ENCODE measurements around the gene OR8B3. TPM values are rescaled to one million over a fixed set of nuclear protein-coding genes. Genes with fewer than 3 reads are reported as not detected.
"Not testable (repeated sequence)": the region's sequence is repeated elsewhere in the genome, so short reads cannot be mapped to it uniquely, and the experiment has no call there.

The OR8B3 gene, protein sequence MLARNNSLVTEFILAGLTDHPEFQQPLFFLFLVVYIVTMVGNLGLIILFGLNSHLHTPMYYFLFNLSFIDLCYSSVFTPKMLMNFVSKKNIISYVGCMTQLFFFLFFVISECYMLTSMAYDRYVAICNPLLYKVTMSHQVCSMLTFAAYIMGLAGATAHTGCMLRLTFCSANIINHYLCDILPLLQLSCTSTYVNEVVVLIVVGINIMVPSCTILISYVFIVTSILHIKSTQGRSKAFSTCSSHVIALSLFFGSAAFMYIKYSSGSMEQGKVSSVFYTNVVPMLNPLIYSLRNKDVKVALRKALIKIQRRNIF
- total RNA-seq, result not detected

DNA sequence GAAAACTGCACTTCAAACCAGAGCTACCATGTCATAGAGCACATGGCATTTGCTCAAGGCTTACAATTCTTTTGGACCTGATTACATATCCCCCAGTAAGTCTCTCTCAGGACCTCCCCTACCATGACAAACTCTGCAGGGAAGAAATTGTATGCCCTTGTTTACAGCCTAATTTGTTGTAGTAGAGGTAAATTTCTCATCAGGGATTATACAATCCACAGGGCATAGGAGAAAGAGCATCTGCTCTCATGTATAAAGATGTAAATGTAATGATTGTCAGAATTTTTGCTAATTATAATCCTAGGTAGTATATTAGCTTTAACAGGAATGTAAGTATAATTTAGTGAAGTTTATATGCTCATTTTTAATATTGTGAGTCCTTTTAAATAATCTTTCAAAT lies at the start of gene OR8B3:
Gene OR8B3, minus strand, starts transcription at position 101 of the 400 bp plus-strand sequence. CDS start 1,673 bp downstream, outside the sequence.
- no peak for DNase-seq (ENCODE audit: low spot score in 2 of 2)
- FAIRE-seq, result no peak

DNA sequence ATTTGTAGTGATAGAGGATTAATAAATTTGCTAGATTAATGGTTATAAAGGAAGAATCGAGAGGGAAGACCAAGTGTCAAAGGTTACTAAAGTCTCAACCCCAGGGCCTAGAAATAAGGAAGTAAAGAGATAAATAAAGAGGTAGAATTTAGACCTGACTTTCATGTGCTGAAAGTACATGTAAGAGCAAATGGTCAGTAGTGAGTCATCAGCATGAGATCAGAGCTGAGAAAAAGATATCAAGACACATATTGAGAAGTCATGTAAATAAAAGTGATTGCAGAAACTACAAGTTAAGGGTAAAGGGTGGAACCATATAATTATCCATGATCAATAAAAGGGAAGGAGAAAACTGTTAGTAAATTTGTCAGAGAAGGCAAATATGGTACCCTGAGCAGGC lies 48.1 kb upstream of the OR8B3 start:
- FAIRE-seq, result no peak
- no peak for DNase-seq (ENCODE audit: low spot score in 2 of 2)

DNA sequence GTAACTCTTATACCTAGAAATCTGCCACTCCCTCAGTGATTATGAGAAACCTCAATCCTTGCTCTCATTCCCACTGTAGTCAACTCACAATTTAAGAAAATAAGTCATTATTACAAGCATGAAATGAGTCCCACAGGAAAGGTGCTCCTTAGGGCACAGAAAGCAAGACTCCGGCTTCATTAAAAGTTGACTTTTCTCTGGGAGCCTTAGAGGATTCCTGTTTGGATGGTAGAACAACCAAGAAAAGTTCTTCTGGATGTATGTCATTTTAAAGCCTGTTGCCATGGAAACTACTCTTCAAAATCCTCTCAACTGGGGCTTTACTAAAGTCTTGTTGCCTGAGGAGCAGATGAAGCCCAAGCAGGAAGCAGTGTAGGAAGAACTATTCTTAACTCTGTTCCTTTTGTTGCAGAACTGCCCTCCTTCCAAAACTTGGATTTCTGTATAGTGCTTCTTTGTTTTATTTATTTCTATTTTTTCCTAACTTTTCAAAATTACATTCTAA lies 46.9 kb upstream of the OR8B3 start, which contains the start of gene OR8B8:
Gene OR8B8, minus strand, starts transcription at position 51 of the 505 bp plus-strand sequence. CDS start 4,611 bp downstream, outside the sequence.
- no peak for FAIRE-seq
- DNase-seq (ENCODE audit: low spot score in 2 of 2), result no peak

DNA sequence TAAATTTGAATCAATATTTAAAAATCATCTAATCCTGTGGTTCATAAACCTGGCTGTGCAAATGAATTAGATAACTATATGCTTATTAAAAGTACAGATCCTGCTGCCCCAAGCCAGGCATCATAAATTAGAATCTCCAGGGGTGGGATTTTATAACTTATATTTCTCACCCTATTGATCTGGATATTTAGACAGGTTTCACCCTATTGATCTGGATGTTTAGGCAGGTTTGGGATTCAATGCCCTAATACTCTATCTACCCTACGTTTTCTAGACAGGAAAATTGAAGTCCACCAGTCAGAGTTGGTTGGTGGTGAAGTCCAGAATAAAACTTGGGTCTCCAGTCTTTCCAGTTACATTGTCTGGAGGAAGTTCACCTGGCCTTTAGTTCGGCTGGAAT lies 44.0 kb upstream of the OR8B3 start:
- FAIRE-seq (no peak), DNase-seq (ENCODE audit: low spot score in 2 of 2) (no peak)

DNA sequence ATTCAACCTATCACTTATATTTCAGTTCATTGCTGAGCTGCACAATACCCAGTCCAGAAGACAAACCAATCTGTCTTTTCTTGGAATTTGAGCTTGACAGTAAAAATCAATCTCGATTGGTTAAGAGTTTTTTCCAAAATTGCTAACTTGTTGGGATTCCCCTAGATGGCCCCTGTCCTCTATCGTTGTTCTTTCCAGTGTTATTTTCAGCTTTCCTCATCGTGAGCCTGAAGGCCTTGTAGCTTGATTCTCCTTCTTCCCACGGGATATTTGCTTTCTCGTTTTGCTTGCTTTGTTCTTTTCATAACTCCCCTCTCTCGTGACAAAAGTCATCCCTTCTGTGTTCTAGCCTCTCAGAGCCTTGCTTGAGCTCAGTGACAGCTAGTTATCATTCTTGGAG lies 43.6 kb upstream of the OR8B3 start:
- DNase-seq (ENCODE audit: low spot score in 2 of 2), result no peak
- no peak for FAIRE-seq

DNA sequence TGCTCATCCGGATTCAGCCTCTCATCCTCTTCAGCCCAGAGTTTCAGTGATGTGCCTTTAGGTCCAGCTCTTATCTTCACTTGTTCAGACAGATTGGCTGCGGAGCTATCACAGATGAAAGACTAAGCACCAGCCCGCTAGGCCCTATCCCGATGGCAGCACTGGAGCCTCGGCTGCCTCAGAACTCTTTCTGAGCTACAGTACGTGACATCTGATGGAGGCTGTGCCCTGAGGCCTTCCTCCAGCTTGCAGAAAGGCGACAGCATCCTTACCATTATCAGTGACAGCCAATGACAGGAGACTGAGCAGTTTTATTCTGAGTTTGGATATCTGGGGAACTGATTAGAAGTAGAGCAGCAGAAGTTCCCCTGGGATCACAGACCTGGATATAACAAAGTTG lies 42.7 kb upstream of the OR8B3 start:
- FAIRE-seq, result no peak

DNA sequence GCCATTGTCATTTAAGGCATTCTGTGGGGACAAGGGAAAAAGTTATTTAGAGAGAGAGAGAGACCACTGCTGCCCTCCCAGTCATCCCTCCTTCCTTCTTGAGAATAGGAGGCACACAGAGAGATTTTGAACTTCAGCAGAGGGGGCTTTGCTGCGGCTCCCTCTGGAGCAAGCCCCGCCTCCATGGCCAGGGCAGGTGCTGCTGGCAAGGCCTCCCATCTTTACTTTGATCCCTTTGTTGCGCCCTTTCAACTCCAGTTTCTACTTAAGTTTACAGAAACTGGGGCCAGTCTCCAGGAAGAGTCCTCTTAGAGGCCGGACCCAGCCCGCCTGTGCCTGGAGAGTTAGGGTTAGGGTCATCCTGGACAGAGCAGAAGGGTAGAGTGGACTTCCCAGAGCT lies 42.3 kb upstream of the OR8B3 start:
- no peak for FAIRE-seq
- DNase-seq (ENCODE audit: low spot score in 2 of 2), result no peak

More for the DNA sequence above, 42.7 kb upstream of the OR8B3 start:
- DNase-seq (ENCODE audit: low spot score in 2 of 2), result no peak

DNA sequence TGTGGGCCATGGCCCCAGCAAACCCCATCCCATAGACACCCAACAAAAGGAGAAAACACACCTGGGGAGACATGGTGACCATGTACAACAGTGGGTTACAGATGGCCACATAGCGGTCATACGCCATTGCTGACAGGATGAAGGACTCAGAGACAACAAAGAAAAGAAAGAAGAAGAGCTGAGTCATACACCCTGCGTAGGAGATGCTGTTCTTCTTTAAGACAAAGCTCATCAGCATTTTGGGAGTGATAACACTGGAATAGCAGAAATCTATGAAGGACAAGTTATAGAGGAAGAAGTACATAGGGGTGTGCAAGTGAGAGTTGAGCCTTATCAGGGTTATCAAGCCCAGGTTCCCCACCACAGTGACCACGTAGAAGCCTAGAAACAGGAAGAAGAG lies 41.8 kb upstream of the OR8B3 start:
- no peak for DNase-seq (ENCODE audit: low spot score in 2 of 2)
- FAIRE-seq, result no peak

DNA sequence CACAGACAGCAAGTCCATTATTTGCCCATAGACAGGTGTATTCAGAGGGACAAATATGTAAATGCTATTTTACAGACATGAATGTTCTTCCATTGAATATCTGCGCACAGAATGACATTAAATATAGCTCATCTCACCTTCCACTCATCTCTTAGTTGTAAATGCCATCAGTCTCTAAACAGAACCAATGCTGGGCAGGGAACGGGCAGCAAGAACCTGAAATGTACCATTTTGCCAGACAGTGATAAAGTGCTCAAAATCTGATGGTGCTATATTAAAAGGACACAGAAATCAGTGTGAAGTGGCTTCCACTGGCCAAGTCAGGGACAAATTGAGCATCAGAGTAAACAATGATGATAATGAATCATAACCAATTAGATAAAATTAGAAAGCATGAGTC lies 35.9 kb upstream of the OR8B3 start:
- DNase-seq (ENCODE audit: low spot score in 2 of 2), result no peak
- FAIRE-seq, result no peak

DNA sequence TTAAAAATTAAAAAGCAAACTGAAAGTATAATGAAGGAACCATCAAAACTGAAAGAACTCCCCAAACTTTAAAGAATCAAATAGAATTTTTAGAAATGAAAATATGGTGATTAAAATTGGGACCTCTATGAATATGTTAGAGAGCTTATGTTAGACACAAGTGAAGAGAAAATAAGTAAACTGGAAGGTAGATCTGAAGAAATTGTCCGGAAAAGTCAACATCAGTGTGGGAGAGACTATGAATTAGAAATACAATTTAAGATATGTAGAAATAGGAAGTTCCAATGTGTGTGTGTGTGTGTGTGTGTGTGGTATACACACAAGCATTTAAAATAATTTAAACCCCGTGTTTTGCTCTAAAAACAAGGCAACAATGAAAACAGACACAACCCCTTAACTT lies 30.8 kb upstream of the OR8B3 start:
- DNase-seq (ENCODE audit: low spot score in 2 of 2) (no peak), FAIRE-seq (no peak)

DNA sequence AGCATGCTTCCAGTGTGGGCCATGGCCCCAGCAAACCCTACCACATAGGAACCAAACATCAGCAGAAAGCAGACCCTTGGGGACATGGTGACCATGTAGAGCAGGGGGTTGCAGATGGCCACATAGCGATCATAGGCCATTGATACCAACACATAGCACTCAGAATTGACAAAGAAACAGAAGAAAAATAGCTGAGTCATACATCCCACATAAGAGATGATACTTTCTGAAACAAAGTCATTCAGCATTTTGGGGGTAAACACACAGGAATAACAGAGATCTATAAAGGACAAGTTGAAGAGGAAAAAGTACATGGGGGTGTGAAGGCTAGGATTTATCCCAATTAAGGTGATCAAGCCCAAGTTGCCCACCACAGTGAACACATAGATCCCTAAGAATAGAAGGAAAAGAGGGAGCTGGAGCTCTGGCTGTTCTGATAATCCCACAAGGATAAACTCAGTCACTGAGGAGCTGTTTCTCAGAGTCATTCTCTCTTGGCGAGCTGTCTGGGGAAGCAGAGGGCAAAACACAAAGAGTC lies 25.6 kb upstream of the OR8B3 start, which contains the start of gene OR8B4:
Gene OR8B4, minus strand, starts transcription at position 488 of the 538 bp plus-strand sequence. Its CDS starts 0 bp downstream, at position 488.
- DNase-seq (ENCODE audit: low spot score in 2 of 2) (no peak), FAIRE-seq (no peak)

DNA sequence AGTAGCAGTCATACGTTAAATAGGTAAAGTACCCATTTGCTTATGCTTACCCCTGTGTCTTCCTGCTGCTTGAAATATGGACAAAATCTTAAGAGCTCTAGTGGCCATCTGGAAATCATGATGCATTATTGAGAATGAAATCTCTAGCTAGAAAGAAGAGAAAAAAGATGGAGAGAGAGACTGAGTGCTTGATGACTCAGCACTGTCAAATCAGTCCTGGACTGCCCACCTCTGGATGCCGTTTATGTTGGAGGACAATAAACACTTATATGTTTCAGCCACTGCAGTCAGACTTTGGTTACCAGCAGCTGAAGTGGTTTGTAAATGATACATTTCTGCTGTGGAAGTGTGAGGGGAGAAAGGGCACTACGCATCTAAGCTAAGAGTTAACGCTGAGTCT lies 22.2 kb upstream of the OR8B3 start:
- DNase-seq (ENCODE audit: low spot score in 2 of 2) (no peak), FAIRE-seq (no peak)

DNA sequence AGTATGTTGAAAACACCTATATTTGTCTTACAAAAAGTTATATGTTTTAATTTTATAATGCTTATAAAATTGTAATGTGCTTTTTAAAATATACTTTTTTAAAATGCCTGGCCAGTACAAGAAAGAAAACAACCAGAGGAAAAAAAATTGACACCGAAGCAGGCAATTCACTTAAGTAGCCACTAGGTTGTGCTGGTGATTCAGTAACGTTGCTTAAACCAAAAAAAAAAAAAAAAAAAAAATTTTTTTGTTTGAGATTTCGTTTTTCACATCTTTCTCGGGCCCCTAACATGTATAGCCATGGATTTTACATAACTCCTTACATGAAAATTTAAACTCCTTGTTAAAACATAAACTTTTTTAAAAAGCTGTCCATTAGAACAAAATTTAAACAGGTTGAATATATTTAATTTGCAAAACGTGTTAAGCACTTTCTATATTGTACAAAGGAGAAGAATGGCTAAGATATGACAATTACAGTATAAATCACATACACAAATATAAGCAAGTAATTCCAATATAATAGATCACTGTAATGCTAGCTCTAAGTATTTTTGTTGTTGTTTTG lies 16.6 kb upstream of the OR8B3 start:
- peak; percentile 60 for FAIRE-seq
- DNase-seq (ENCODE audit: low spot score in 2 of 2), result no peak

DNA sequence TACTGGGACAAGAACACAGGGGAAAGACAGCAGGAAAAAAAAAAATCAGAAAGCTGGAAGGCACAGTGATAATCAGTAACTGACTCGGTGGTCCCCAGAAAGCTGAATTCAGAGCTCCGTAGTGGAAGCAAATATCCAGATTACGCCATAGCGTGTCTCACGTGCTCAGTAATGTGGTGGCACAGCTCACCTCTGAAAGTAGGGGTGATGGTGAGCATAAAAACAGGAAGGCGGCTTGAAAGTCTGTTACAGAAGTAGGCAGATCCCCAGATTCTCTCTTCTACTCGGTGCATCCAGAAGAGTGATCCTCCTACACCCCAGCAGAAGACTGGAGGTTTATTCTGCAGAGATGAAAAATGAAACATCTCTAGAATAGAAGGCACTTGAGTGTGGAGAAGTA lies 11.1 kb upstream of the OR8B3 start:
- no peak for FAIRE-seq
- DNase-seq (ENCODE audit: low spot score in 2 of 2), result no peak

DNA sequence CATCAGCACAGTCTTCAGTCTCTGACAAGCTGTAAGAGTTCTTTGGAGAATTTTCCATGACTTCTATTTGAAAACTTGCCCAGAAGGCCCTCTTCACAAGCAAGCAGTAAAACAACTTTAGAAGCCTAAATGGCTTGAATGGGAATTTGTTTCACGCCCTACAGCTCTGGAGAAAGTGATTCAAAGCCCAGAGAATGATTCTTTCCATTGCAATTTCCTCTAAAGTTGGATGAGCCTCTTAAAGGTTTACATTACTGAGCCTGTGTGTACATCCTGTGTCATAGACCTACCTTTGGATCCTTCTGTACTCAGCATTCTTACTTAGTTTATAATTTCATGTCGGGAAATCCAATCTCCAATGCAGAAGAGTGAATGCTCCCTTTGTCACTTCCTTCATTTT lies 6.8 kb upstream of the OR8B3 start:
- no peak for FAIRE-seq

DNA sequence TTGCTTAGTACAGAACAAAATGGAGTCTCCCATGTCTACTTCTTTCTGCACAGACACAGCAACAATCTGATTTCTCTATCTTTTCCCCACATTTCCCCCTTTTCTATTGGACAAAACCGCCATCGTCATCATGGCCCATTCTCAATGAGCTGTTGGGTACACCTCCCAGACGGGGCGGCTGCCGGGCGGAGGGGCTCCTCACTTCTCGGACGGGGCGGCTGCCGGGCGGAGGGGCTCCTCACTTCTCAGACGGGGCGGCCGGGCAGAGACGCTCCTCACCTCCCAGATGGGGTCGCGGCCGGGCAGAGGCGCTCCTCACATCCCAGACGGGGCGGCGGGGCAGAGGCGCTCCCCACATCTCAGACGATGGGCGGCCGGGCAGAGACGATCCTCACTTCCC lies 4.4 kb upstream of the OR8B3 start:
- FAIRE-seq; DNase-seq (ENCODE audit: low spot score in 2 of 2): not testable (repeated sequence)

More for the DNA sequence above, 6.8 kb upstream of the OR8B3 start:
- no peak for DNase-seq (ENCODE audit: low spot score in 2 of 2)

DNA sequence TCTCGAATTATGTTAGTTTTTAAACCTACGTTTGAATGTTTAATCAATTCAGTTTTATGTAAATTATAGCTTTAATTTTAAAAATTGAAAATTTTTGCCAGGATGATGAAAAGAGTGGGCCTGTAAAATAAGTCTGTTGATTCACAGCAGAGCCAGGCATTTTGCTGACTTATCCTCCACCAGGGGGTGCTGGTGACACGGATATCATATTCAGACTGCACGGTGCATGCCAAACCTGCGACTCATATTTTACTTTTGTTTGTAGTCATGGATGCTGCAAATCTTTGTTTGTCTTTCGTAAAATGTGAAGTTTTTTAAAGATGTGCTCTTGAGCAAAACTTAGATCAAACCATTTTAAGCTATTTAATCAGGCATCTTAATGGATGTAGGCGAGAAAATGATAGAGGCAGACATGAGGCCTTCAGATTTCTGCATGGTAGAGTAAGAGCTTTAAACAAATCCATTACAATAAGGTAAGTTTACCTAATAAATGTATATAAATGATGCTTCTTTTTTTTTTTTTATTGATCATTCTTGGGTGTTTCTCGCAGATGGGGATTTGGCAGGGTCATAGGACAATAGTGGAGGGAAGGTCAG lies 3.6 kb upstream of the OR8B3 start:
- DNase-seq (ENCODE audit: low spot score in 2 of 2) (peak; percentile 19 to 39), FAIRE-seq (no peak)

DNA sequence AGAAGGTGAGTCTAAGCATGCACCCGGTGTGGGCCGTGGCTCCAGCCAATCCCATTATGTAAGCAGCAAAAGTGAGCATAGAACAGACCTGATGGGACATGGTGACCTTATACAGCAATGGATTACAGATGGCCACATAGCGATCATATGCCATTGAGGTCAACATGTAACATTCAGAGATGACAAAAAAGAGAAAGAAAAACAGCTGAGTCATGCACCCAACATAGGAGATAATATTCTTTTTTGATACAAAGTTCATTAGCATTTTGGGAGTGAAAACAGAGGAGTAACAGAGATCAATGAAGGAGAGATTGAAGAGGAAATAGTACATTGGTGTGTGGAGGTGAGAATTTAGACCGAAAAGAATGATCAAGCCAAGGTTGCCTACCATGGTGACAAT lies 2.0 kb downstream of the OR8B3 start:
- FAIRE-seq; DNase-seq (ENCODE audit: low spot score in 2 of 2): not testable (repeated sequence)

DNA sequence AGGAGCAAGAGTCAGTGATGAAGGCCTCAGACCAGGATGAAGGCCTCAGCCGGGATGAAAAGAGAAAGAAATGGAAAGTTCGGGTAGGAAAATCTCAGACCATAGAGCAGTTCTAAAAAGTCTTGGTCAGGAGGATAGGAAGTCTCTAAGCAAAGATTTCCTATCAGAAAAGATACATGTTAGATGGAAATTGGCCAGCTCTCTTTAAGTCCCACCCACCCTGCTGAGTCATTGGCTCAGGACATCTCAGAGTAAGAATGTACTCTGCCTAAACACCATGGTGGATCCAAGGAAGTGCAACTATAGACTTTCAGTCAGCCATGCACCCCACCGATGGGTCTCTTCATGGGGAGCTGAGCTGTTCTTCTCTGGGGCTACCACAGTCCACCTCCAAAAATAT lies 4.4 kb downstream of the OR8B3 start:
- DNase-seq (ENCODE audit: low spot score in 2 of 2) (no peak), FAIRE-seq (no peak)

DNA sequence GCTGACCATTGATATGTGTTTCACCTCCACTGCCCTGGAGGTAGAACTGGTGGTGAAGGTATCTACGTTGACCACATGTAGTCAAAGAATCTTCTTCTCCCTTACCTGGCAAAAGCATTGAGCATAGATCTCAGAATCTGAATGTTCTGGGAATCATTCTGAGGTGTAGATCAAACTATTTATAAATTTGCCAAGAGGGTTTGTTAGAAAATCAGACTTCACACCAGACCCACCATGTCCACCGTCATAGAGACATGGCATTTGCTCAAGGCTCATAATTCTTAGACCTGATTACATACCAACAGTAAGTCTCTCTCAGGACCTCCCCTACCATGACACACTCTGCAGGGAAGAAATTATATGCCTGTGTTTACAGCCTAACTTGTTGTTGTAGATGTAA lies 14.4 kb downstream of the OR8B3 start, which contains the start of gene OR8B2:
Gene OR8B2, minus strand, starts transcription at position 101 of the 400 bp plus-strand sequence. CDS start 1,156 bp downstream, outside the sequence.
- no peak for FAIRE-seq
- no peak for DNase-seq (ENCODE audit: low spot score in 2 of 2)

DNA sequence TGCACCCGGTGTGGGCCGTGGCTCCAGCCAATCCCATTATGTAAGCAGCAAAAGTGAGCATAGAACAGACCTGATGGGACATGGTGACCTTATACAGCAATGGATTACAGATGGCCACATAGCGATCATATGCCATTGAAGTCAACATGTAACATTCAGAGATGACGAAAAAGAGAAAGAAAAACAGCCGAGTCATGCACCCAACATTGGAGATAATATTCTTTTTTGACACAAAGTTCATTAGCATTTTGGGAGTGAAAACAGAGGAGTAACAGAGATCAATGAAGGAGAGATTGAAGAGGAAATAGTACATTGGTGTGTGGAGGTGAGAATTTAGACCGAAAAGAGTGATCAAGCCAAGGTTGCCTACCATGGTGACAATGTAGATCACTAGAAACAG lies 16.0 kb downstream of the OR8B3 start:
- FAIRE-seq; DNase-seq (ENCODE audit: low spot score in 2 of 2): not testable (repeated sequence)

Data from frontal cortex (tissue), 4 donors.